Upper lobe of left lung (tissue), 4 donors: ENCODE results near the gene IL10RB.
"Not testable (repeated sequence)": the region's sequence is repeated elsewhere in the genome, so short reads cannot be mapped to it uniquely, and the experiment has no call there.

Experiments
- EP300 ChIP-seq, 4 donors: sonication (generic); formaldehyde crosslinking; IDR thresholded peaks; one replicate each; pipeline ENCODE4 v1.5.1; 2017; ENCODE audit warnings: antibody characterized with exemption in 4 of 4, control low read depth in 2 of 4
- POLR2A ChIP-seq, 4 donors: fragments of 450-650 bp; IDR thresholded peaks; one replicate each; pipeline ENCODE4 v1.5.1; 2016 to 2017; ENCODE audit warnings: antibody characterized with exemption in 4 of 4, mild to moderate bottlenecking in 2 of 4
- TF ChIP-seq, protein P1 (sequence below), 6 experiments: fragments of 450-650 bp in 4 of 6; fragments of 200-600 bp in 2 of 6; sonication (generic) in 2 of 6; IDR thresholded peaks; one replicate each; pipeline ENCODE4 v1.5.1; 2016 to 2019; ENCODE audit warnings: antibody characterized with exemption in 6 of 6

DNA sequence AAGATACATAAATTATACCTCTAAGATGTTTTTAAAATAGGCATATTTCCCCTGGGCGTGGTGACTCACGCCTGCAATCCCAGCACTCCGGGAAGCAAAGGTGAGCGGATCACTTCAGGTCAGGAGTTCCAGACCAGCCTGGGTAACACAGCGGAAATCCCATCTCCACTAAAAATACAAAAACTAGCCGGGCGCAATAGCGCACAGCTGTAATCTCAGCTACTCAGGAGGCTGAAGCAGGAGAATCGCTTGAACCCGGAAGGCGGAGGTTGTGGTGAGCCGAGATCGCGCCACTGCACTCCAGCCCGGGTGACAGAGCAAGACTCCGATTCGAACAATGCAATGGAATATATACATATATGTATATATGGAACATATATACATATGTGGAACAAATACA, 54.8 kb downstream of the IL10RB start:
- not testable (repeated sequence) for TF ChIP-seq POLR2A, EP300 (IDR thresholded peaks at IDR 0.05)
- TF ChIP-seq, protein P1, sequence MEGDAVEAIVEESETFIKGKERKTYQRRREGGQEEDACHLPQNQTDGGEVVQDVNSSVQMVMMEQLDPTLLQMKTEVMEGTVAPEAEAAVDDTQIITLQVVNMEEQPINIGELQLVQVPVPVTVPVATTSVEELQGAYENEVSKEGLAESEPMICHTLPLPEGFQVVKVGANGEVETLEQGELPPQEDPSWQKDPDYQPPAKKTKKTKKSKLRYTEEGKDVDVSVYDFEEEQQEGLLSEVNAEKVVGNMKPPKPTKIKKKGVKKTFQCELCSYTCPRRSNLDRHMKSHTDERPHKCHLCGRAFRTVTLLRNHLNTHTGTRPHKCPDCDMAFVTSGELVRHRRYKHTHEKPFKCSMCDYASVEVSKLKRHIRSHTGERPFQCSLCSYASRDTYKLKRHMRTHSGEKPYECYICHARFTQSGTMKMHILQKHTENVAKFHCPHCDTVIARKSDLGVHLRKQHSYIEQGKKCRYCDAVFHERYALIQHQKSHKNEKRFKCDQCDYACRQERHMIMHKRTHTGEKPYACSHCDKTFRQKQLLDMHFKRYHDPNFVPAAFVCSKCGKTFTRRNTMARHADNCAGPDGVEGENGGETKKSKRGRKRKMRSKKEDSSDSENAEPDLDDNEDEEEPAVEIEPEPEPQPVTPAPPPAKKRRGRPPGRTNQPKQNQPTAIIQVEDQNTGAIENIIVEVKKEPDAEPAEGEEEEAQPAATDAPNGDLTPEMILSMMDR (IDR thresholded peaks at IDR 0.05), result not testable (repeated sequence)
